Adipose tissue (tissue), 3 donors: ENCODE results near the gene KRT36. TPM values are rescaled to one million over a fixed set of nuclear protein-coding genes. Genes with fewer than 3 reads are reported as not detected.

Experiments
- H3K27ac ChIP-seq: one replicate; pipeline ENCODE4 v1.5.1; 2013; ENCODE audit warnings: low read depth, low read length
- WGBS, 3 donors: extraction: QIAGEN DNeasy Blood & Tissue Kit; methylation state at CpG; one replicate each; pipeline ENCODE4 v1.1.7; 2013; 5-methylcytosine and 5-hydroxymethylcytosine counted together
- polyA plus RNA-seq, 3 donors: library from polyadenylated mRNA; stranded (reverse); fragments of 200-250 nt; gene quantifications; one replicate each; pipeline ENCODE4 v1.2.3, GENCODE V29; 2013
- donor health status: healthy with polysubstance abuse.
- donor health status: Bipolar disorder and iron deficiency.
- donor health status: healthy.

Gene KRT36
- polyA plus RNA-seq, 3 donors = not detected

- 64 to 78% (median 72%) methylated on average over 14 of the region's 14 CpGs for WGBS, 3 donors
- H3K27ac ChIP-seq = no peak overlapping the region
Observed at GRCh38 chr17:41505809-41506767, 16.4 kb upstream of the KRT36 start.

- 84 to 89% (median 89%) methylated on average over 17 of the region's 17 CpGs for WGBS, 3 donors
- no peak within 1 kb of the TSS for H3K27ac ChIP-seq
Observed at GRCh38 chr17:41505007-41505808, 15.5 kb upstream of the KRT36 start, which contains the start of gene KRT13. Gene KRT13 (minus strand): TSS chr17:41505612. CDS start chr17:41505550, 62 bp downstream.

DNA sequence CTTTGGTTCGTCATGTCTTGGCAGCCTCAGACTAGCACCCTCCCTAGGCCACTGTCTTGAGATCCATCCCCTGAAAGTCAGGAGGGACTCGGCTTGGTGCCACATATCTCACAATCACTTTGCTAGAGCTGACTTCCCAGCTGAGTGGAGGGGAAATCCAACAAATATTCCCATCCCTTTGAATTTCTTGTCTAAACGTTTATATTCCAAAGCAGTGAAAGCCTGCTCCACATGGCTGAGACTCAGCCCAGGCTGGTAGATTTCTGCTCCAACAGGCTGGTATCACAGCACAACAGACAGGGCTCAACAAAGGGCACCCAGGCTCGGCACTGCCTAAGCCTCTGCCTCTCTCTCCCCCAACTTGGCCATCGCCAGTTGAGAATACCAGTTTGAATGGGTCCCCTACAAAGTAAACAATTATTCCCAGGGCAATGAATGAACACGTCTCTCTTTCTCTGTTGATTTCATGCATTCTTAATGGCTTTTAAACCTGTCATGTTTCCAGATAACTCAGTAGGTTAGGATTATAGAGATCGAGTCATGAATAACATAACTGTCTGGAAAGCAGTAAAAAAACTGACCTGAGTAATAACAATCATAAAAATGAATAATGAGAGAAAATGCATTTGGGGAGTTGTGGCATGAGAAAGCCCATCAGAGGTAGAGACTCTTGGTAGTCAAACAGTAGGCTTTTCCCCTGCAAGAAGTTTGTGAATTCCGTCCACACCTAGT, 14.7 kb upstream of the KRT36 start:
- WGBS, 3 donors = 60 to 77% (median 68%) methylated on average over 8 of the region's 8 CpGs

GRCh38 chr17:41503202-41503601, 13.5 kb upstream of the KRT36 start:
- H3K27ac ChIP-seq = no peak overlapping the region
- 64 to 81% (median 65%) methylated on average over 9 of the region's 9 CpGs for WGBS, 3 donors

More for the DNA sequence above, 14.7 kb upstream of the KRT36 start:
- no peak overlapping the region for H3K27ac ChIP-seq

- 65 to 77% (median 65%) methylated on average over 15 of the region's 15 CpGs for WGBS, 3 donors
- H3K27ac ChIP-seq = no peak overlapping the region
Observed at GRCh38 chr17:41500131-41500911, 10.6 kb upstream of the KRT36 start.

GRCh38 chr17:41499714-41500113, 10.0 kb upstream of the KRT36 start:
- 73 to 85% (median 80%) methylated on average over 5 of the region's 5 CpGs for WGBS, 3 donors
- H3K27ac ChIP-seq = no peak overlapping the region

- no peak overlapping the region for H3K27ac ChIP-seq
- WGBS, 3 donors = 39 to 60% (median 56%) methylated on average over 6 of the region's 6 CpGs
Observed at GRCh38 chr17:41498276-41498675, 8.6 kb upstream of the KRT36 start.

- WGBS, 3 donors = 53 to 60% (median 54%) methylated on average over 10 to 12 of the region's 12 CpGs
- H3K27ac ChIP-seq = no peak overlapping the region
Observed at GRCh38 chr17:41496803-41497484, 7.2 kb upstream of the KRT36 start.

DNA sequence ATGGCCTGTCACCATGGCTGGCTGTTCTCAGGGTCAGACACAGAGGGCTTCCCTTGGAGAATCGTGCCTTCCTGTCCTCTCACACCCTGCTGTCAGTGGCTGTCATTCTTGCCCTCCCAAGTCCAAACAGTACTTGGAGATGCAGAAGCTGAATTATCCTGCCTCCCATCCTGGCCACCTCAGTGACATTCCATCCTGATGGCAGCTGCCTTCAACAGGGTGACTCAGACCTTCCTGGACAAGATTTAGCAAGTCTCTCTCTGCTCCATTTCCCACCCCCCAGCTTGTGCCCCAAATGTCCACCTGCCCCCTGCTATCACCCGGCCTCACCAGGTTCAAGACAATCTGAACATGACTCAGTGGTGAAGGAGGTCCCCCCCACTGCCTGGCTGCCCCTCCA, 4.8 kb upstream of the KRT36 start:
- WGBS, 3 donors = 65 to 76% (median 73%) methylated on average over 2 of the region's 2 CpGs
- no peak overlapping the region for H3K27ac ChIP-seq

DNA sequence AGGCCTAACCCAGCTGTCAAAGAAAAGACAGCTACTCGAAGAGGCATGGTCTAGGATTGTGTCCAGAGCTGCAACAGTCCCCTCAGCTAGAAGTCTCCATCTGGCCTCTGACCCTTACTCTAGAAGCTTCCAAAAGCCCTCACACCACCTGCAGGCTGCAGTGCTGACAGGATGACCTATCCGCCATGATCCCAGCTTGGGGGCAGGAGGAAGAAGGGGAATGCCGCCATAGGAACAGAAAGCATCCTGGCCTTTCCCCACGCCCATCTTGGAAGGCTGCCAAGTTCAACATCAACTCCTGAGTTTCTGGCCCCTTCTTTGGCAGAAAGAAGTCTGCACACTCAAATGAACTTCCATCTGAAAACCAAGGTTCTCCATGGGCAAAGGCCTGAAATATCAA, 3.1 kb upstream of the KRT36 start:
- H3K27ac ChIP-seq = no peak overlapping the region
- 28 to 41% (median 40%) methylated on average over 4 of the region's 4 CpGs for WGBS, 3 donors

GRCh38 chr17:41492351-41492750, 2.6 kb upstream of the KRT36 start:
- H3K27ac ChIP-seq = no peak overlapping the region
- WGBS, 3 donors = 43 to 52% (median 52%) methylated on average over 6 of the region's 6 CpGs

DNA sequence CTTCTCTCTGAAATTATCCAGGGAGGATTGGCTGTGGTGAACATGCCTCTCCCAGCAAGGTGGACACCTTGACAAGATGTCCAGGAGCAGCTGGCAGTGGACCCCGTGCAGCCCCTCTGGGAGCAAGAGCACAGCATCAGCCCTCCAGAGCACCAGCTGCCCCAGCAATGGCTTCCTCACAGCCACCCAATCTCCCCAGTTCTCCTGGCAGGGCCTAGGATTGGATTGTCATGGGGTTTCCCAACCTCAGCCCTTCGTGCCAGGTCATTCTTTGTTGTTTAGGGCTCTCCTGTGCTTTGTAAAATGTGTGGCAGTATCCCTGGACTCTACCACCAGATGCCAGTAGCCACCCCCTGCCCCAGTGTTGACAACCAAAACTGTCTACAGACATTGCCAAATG, 1.8 kb upstream of the KRT36 start:
- no peak overlapping the region for H3K27ac ChIP-seq
- 64 to 89% (median 82%) methylated on average over 2 of the region's 2 CpGs for WGBS, 3 donors

GRCh38 chr17:41490000-41490990, 585 bp upstream of the KRT36 start:
- WGBS, 3 donors = 63 to 75% (median 67%) methylated on average over 10 of the region's 10 CpGs
- H3K27ac ChIP-seq = no peak overlapping the region

DNA sequence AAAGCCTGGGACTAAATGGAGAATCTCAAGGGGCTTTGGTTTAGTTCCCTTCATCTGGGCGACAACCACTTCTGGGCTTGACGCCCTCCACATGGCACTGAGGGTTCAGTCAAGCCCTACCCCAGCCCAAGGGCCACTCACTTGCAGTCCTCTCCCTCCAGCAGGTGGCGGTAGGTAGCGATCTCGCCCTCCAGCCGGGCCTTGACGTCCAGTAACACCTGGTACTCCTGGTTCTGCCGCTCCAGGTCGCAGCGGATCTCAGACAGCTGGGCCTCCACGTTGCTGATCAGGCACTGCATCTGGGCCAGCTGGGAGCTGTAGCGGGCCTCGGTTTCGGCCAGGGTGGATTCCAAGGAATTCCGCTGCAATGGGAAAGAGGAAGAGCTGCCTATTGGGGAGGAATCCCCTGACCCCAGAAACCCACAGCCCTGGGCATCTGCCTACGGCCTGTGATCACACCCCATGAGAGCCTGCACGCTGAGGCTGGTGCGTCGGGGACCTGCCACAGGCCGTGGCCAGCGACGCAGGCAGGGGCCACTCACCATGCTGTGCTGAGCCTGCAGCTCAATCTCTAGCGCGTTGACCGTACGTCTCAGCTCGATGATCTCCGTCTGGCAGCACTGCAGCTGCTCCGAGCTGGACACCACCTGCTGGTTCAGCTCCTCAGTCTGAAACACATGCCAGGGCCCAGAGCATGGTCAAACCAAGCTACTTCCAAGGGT, 2.7 kb downstream of the KRT36 start:
- no peak overlapping the region for H3K27ac ChIP-seq
- 55 to 68% (median 63%) methylated on average over 29 of the region's 29 CpGs for WGBS, 3 donors

DNA sequence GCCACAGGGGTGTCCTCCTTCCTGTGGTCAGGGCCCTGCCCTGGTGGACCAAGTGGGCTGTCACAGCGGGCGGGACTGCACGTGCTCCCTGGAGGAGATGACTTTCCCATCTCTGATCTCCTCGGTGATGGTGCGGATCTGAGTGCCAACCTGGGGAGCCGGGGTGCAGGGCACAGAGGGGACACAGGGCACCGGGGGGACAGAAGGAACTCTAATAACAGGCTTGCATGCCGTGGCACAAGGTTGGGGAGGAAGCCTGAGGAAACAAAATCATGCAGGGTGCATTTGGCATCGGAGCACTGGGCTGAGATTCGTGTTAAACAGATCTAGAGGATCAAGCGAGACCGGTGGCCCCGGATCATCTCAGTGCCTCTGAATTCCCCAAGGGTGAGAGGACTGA, 3.4 kb downstream of the KRT36 start:
- WGBS, 3 donors = 85 to 94% (median 93%) methylated on average over 13 of the region's 13 CpGs
- H3K27ac ChIP-seq = no peak overlapping the region
